Osteoblast (primary cell): Measurements from ENCODE around the gene SIPA1L3. TPM values are rescaled to one million over a fixed set of nuclear protein-coding genes. Genes with fewer than 3 reads are reported as not detected.
"Not testable (repeated sequence)": the region's sequence is repeated elsewhere in the genome, so short reads cannot be mapped to it uniquely, and the experiment has no call there.

Experiments
- DNase-seq: peaks from one replicate; pipeline ENCODE4 v3.0.0; 2011; ENCODE audit warnings: low spot score, mixed read lengths; ENCODE audit not compliant: insufficient read length; ENCODE audit errors: missing footprints
- H2AFZ ChIP-seq: 2 replicates; pipeline ENCODE4 v1.6.0; 2011; ENCODE audit warnings: mild to moderate bottlenecking, low read length
- H3K27ac ChIP-seq: 2 replicates; pipeline ENCODE4 v1.5.1; 2011; ENCODE audit warnings: mild to moderate bottlenecking, low read depth, low read length, moderate library complexity
- H3K27me3 ChIP-seq: 2 replicates; pipeline ENCODE4 v1.6.0; 2012; ENCODE audit warnings: mild to moderate bottlenecking, control low read depth, inconsistent platforms, low read length, moderate library complexity; ENCODE audit not compliant: insufficient read depth
- H3K36me3 ChIP-seq: 2 replicates; pipeline ENCODE4 v1.5.1; 2011; ENCODE audit warnings: mild to moderate bottlenecking, low read length, control low read depth, moderate library complexity; ENCODE audit not compliant: insufficient read depth
- H3K4me1 ChIP-seq: 2 replicates; pipeline ENCODE4 v1.5.1; 2011; ENCODE audit warnings: mild to moderate bottlenecking, low read length, control low read depth, moderate library complexity; ENCODE audit not compliant: insufficient read depth
- H3K4me2 ChIP-seq: 2 replicates; pipeline ENCODE4 v1.6.0; 2011; ENCODE audit warnings: mild to moderate bottlenecking, low read length; ENCODE audit not compliant: insufficient read depth
- H3K4me3 ChIP-seq: fragments of 200-600 bp; sonication (generic); 3 replicates; pipeline ENCODE4 v1.5.1; 2012; ENCODE audit warnings: mild to moderate bottlenecking, low read length, inconsistent platforms; ENCODE audit not compliant: insufficient read depth
- H3K79me2 ChIP-seq: 2 replicates; pipeline ENCODE4 v1.6.0; 2012; ENCODE audit warnings: mild to moderate bottlenecking, low read length, control low read depth, inconsistent platforms; ENCODE audit not compliant: insufficient read depth
- H3K9me3 ChIP-seq: 2 replicates; pipeline ENCODE4 v1.5.1; 2011; ENCODE audit warnings: low read depth, low read length, control low read depth
- H4K20me1 ChIP-seq: 2 replicates; pipeline ENCODE4 v1.6.0; 2012; ENCODE audit warnings: mild to moderate bottlenecking, low read length, control low read depth; ENCODE audit not compliant: insufficient read depth
- CTCF ChIP-seq: IDR thresholded peaks from 2 replicates; pipeline ENCODE4 v1.5.1; 2011; ENCODE audit warnings: mild to moderate bottlenecking, low read depth, low read length, moderate library complexity; ENCODE audit errors: extremely low read depth
- total RNA-seq: library from RNA; depleted of rRNA; stranded (reverse); fragments of >200 nt; gene quantifications from 2 replicates; pipeline ENCODE4 v1.2.3, GENCODE V29; 2012

SIPA1L3 gene
- total RNA-seq, 1 donor, result 17.4 TPM

DNA sequence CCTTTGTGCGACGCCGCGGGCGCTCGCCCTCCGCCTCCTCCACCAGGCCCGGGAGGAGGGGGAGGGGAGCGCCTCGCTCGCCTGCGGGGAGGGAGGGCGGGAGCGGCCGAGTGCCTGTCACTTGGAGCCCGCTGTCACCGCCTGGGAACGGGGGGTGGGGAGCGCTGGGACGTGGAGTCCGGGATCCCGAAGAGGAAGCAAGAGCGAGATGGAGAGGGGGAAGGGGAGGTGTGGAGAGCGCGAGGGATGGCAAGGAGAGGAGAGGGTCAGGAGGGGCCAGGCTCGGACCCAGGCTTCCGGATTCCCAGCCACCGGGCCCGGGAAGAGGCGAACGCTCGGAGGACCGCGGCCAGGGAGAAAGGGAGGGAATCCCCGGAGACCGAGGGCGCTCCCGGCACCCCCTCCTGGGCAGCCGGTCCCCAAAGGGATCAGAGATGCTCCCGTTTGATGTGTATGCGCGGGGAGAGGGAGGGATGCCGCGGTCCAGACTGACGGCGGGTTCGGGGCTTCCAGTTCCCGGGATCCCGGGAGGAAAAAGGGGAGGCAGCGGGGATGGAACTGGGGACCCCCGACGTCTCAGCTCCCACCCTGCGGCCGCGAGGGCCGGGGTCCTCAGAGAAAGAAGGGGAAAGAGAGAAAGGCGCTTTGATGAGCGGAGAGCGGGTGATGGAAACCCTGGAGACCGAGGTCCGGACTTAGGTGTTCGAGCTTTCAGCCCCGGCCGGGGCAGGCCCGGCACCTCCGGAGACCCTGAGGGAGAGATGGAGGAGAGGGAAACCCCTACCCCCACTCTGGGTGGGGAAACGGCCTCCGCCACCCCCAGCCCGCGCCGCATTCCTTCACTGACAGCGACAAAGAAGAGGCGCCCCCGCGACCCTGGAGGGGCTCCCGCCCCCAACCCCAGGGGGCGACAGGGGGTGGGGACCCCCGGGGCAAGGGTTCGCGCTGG is 321.8 kb downstream of the SIPA1L3 start:
- peak overlapping the region; percentile 77 for H3K4me2 ChIP-seq
- H4K20me1 ChIP-seq, result no peaks in the 10 kb centered on the region
- H3K36me3 ChIP-seq, result no peaks in the 10 kb centered on the region
- peak overlapping the region; percentile 54 for H3K4me3 ChIP-seq
- peak; percentile 94 for DNase-seq
- H2AFZ ChIP-seq, result peak overlapping the region; percentile 29
- H3K79me2 ChIP-seq, result no peaks in the 10 kb centered on the region
- H3K27me3 ChIP-seq, result peaks cover 6% of the 10 kb centered on the region
- H3K4me1 ChIP-seq, result peaks cover 12% of the 10 kb centered on the region
- no peaks in the 10 kb centered on the region for H3K9me3 ChIP-seq
- no peak for TF ChIP-seq CTCF
- no peak overlapping the region for H3K27ac ChIP-seq

DNA sequence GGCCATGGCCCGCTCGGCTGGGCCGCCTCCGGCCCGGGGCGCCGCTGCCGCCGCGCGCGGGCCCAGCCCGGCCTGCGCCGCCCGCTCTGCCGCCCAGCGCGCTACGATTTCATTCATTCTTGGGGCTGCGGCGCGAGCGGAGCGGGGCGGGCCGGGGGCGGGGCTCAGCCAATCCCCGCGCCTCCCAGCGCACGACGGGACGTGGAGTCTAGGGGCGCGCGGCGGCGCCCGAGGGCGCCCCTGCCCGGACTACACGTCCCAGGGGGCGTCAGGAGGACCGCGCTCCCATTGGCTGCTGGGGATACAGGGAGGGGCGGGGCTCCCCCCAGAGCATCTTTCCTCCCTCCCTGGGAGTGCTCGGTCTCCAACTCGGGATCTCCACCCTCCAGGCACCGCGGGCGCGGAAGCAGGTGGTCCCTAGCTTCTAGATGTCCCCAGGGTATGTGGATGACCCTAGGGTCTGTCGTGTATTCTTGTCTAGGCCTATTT is 322.6 kb downstream of the SIPA1L3 start:
- peak overlapping the region; percentile 77 for H3K4me2 ChIP-seq
- peaks cover 6% of the 10 kb centered on the region for H3K27me3 ChIP-seq
- TF ChIP-seq CTCF, result no peak

DNA sequence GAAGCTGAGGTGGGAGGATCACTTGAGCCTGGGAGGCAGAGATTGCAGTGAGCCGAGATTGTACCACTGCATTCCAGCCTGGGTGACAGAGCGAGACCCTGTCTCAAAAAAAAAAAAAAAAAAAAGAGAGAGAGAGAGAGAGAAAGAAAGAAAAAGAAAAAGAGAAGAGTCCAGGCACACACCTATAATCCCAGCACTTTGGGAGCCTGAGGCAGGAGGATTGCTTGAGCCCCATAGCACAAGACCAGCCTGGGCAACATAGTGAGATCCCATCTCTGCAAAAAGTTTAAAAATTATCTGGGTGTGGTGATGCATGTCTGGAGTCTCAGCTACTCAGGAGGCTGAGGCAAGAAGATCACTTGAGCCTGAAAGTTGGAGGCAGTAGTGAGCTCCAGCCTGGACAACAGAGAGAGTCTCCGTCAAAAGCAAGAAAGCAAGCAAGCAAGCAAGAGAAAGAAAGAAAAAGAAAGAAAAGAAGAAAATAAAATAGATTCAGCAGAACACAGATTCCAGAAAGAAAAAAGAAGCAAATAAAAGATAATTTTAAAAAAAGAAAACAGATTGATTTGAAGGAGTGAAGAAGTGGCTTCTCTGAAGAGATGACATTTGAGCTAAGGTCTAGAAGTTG is 323.6 kb downstream of the SIPA1L3 start:
- not testable (repeated sequence) for H3K27ac ChIP-seq, H3K27me3 ChIP-seq, H4K20me1 ChIP-seq, H3K36me3 ChIP-seq, H3K4me3 ChIP-seq, H3K4me1 ChIP-seq, H3K9me3 ChIP-seq, DNase-seq, H3K4me2 ChIP-seq, H2AFZ ChIP-seq, H3K79me2 ChIP-seq

More for the DNA sequence above, 322.6 kb downstream of the SIPA1L3 start:
- H3K4me3 ChIP-seq, result no peak overlapping the region
- peak; percentile 98 for DNase-seq
- peaks cover 8% of the 10 kb centered on the region for H3K4me1 ChIP-seq
- H3K27ac ChIP-seq, result no peak overlapping the region
- H3K79me2 ChIP-seq, result no peaks in the 10 kb centered on the region
- H3K36me3 ChIP-seq, result no peaks in the 10 kb centered on the region
- no peaks in the 10 kb centered on the region for H3K9me3 ChIP-seq
- no peaks in the 10 kb centered on the region for H4K20me1 ChIP-seq
- no peak overlapping the region for H2AFZ ChIP-seq

- Histone ChIP-seq H2AFZ (no peak overlapping the region), H3K79me2 (no peaks in the 10 kb centered on the region), H4K20me1 (no peaks in the 10 kb centered on the region), H3K4me1 (peaks cover 8% of the 10 kb centered on the region), H3K4me3 (no peak overlapping the region), H3K9me3 (no peaks in the 10 kb centered on the region), H3K27ac (no peak overlapping the region), H3K4me2 (no peak overlapping the region), H3K27me3 (peaks cover 8% of the 10 kb centered on the region), H3K36me3 (no peaks in the 10 kb centered on the region)
- TF ChIP-seq CTCF, result no peak
- DNase-seq, result no peak
These were observed 324.9 kb downstream of the SIPA1L3 start for GRCh38 chr19:38231918-38232317.
